Lower lobe of right lung (tissue), 2 donors: Measurements from ENCODE around the gene PNPLA6. TPM values are rescaled to one million over a fixed set of nuclear protein-coding genes. Genes with fewer than 3 reads are reported as not detected.

Source experiments
- ATAC-seq, 2 donors: fragments of 200-7000 bp; cut with Tn5 transposase; one replicate each; pipeline ENCODE4 v1.9.1; 2020 to 2022; ENCODE audit warnings: mild to moderate bottlenecking in 2 of 2, moderate library complexity in 2 of 2
- DNase-seq: peaks from one replicate; pipeline ENCODE4 v3.0.0-alpha.2; 2020
- H3K27ac ChIP-seq: fragments of 200-600 bp; one replicate; pipeline ENCODE4 v1.8.0; 2022
- H3K27me3 ChIP-seq: fragments of 200-600 bp; one replicate; pipeline ENCODE4 v1.8.0; 2022; ENCODE audit warnings: low read depth
- H3K36me3 ChIP-seq: fragments of 200-600 bp; one replicate; pipeline ENCODE4 v1.8.0; 2022; ENCODE audit warnings: mild to moderate bottlenecking
- H3K4me1 ChIP-seq: fragments of 200-600 bp; one replicate; pipeline ENCODE4 v1.8.0; 2022
- H3K4me3 ChIP-seq: fragments of 200-600 bp; one replicate; pipeline ENCODE4 v1.8.0; 2022; ENCODE audit warnings: mild to moderate bottlenecking
- H3K9me3 ChIP-seq: fragments of 200-600 bp; one replicate; pipeline ENCODE4 v1.8.0; 2022
- intact Hi-C: fragments of 100-400 bp; cut with DNase I; formaldehyde crosslinking; loops from one replicate; pipeline ENCODE4 v1.11.0; 2022
- total RNA-seq: library from RNA; stranded (reverse); fragmentation: NEBNext Ultra II Directional; extraction: Animal tissue kit (Norgen Biotek cat#: 25700); gene quantifications from one replicate; pipeline ENCODE4 v1.2.1, GENCODE V29; 2021
- TF ChIP-seq, protein P1 (sequence below): fragments of 200-600 bp; IDR thresholded peaks from one replicate; pipeline ENCODE4 v1.8.0; 2022; ENCODE audit warnings: antibody characterized with exemption, mild to moderate bottlenecking
- donor health status: DM: no; HTN: yes; CAD: no; lungs with severe emphysema.

PNPLA6 gene
- total RNA-seq, 1 donor from 2014 or later = 289 TPM

DNA sequence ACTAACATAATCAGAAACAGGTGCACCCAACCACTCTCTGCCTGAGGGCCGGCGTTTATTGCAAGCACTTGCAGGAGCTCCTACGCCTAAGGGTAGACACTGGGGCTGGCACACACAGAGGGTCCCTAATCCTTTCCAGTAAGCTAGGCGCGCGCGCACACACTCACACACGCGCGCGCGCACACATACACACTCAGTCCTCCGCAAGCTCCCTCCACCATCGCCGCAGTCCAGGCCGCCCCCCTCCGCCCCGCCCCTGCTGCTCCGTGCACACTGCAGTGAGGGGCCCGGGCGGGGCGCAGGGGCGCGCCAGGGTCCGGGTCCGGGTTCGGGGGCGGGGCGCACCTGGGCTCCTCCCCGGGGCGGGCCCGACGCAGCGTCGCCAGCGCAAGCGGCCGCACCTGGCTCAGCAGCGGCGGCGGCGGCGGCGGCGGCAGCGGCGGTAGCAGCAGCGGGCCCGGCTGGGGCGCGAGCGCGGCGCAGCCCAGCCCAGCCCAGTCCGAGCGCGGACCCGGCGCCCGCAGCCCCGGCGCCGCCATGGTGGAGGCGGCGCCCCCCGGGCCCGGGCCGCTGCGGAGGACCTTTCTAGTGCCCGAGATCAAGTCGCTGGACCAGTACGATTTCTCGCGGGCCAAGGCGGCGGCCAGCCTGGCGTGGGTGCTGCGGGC lies 60.1 kb downstream of the PNPLA6 start, which contains the start of gene CAMSAP3:
Gene CAMSAP3, plus strand, starts transcription at position 398 of the 668 bp plus-strand sequence. Its CDS starts 140 bp downstream, at position 538.
- Histone ChIP-seq H3K4me1 (peaks cover 3% of the 10 kb centered on the region), H3K9me3 (no peaks in the 10 kb centered on the region), H3K4me3 (peak within 1 kb of the TSS; percentile 57), H3K27me3 (peaks cover 30% of the 10 kb centered on the region), H3K27ac (peak within 1 kb of the TSS; percentile 56), H3K36me3 (no peaks in the 10 kb centered on the region)
- ATAC-seq = peak; percentile 91 to 92
- TF ChIP-seq, protein P1, sequence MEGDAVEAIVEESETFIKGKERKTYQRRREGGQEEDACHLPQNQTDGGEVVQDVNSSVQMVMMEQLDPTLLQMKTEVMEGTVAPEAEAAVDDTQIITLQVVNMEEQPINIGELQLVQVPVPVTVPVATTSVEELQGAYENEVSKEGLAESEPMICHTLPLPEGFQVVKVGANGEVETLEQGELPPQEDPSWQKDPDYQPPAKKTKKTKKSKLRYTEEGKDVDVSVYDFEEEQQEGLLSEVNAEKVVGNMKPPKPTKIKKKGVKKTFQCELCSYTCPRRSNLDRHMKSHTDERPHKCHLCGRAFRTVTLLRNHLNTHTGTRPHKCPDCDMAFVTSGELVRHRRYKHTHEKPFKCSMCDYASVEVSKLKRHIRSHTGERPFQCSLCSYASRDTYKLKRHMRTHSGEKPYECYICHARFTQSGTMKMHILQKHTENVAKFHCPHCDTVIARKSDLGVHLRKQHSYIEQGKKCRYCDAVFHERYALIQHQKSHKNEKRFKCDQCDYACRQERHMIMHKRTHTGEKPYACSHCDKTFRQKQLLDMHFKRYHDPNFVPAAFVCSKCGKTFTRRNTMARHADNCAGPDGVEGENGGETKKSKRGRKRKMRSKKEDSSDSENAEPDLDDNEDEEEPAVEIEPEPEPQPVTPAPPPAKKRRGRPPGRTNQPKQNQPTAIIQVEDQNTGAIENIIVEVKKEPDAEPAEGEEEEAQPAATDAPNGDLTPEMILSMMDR = no peak
- intact Hi-C loops = no loop called here
- DNase-seq = peak; percentile 77

DNA sequence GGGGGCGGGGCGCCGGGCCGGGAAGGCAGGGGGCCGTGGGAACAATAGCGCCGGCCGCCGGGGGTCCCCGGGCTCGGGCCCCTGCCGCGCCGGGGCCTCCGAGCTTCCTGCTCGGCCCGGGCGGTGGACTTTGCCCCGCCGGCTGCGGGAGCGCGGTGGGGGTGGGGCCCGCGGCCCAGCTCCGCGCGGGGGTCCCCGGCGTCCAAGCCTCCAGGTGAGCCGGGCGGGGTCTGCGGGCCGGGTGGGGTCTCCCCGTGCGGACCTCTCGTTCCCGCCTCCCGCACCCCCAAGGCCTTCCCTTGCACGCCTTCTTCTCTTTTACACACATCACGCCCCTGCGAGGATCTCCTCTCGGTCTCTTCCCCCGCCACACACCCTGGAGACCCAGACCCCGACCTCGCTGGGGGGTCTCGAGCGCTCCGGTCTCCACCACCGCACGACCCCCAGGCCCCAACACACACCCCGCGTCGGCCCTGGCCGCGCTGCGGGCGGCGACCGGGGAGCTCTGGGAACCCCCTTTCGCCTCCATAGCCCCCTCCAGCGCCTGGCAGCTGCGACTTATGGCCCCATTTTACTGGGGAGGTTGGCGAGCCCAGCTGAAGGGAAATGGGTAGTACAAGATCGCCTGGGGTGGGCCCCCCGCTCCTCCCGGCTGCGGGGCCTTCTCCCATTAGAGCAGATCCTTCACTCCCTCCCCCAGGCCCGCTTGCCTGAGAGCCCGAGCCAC lies 60.9 kb downstream of the PNPLA6 start:
- H3K4me1 ChIP-seq = peaks cover 3% of the 10 kb centered on the region
- DNase-seq = no peak
- no peaks in the 10 kb centered on the region for H3K9me3 ChIP-seq
- peaks cover 35% of the 10 kb centered on the region for H3K27me3 ChIP-seq
- H3K36me3 ChIP-seq = no peaks in the 10 kb centered on the region
- peak overlapping the region; percentile 57 for H3K4me3 ChIP-seq
- ATAC-seq = peak; percentile 5 to 28
- TF ChIP-seq, protein P1 = no peak
- intact Hi-C loops = no loop called here
- H3K27ac ChIP-seq = peak overlapping the region; percentile 56

DNA sequence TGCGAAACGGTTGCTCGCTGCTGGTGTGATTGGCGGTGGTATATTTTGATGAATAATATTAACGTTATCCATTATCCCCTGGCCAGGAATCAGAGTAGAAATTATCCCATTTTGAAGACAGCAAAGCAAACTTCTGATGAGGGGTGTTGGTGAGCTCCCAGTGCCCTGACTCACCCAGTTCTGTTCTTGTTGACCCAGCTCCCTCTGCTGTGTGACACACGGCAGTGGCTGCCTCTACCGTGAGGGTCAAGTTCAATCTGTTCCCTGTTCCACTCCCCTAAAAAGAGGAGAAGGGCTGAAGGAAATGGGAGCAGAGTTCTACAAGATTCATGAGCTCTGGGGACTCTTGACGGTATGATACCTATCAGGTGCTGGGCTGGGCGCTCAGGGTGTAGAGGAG lies 62.2 kb downstream of the PNPLA6 start:
- Histone ChIP-seq H3K4me3 (no peak overlapping the region), H3K36me3 (no peaks in the 10 kb centered on the region), H3K27ac (no peak overlapping the region), H3K9me3 (no peaks in the 10 kb centered on the region), H3K4me1 (peaks cover 3% of the 10 kb centered on the region), H3K27me3 (peaks cover 36% of the 10 kb centered on the region)
- DNase-seq (no peak), ATAC-seq (no peak)
- intact Hi-C loops = no loop called here
- TF ChIP-seq, protein P1 = no peak

DNA sequence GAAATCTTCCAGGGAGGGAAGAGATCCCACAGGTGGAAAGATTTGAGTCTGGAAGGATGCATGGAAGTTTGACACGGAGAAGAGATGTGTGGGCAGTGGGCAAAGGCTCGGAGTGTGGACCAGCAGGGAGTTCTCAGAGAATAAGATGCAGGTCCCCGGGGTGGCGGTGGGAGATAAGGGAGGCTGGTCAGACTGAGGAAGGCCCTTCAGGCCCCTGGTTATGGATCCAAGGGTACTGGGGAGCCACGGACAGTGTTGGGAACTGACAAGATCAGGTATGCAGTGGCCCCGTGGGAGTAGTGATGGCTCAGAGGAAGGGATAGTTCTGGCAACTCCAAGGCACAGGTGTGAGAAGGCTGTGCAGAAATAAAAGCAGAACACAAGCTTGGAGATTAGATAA lies 62.7 kb downstream of the PNPLA6 start:
- peaks cover 3% of the 10 kb centered on the region for H3K4me1 ChIP-seq
- H3K27ac ChIP-seq = no peak overlapping the region
- no peaks in the 10 kb centered on the region for H3K36me3 ChIP-seq
- H3K9me3 ChIP-seq = no peaks in the 10 kb centered on the region
- no peak overlapping the region for H3K4me3 ChIP-seq
- H3K27me3 ChIP-seq = peaks cover 36% of the 10 kb centered on the region
- DNase-seq (no peak), ATAC-seq (no peak)
- intact Hi-C loops = no loop called here
- TF ChIP-seq, protein P1 = no peak

DNA sequence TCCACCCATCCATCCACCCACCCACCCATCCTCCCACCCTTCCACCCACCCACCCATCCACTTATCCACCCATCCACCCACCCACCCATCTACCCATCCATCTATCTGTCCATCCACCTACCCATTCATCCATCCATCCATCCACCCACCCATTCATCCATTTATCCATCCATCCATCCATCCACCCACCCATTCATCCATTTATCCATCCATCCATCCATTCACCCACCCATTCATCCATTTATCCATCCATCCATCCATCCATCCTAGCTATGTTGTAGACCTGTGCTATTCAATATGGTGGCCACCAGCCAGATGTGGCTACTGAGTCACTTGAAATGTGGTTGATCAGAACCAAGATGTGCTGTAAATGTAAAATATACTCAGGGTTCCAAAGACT lies 65.2 kb downstream of the PNPLA6 start:
- TF ChIP-seq, protein P1 = no peak
- intact Hi-C loops = no loop called here
- DNase-seq (no peak), ATAC-seq (no peak)
- no peaks in the 10 kb centered on the region for H3K9me3 ChIP-seq
- no peak overlapping the region for H3K4me3 ChIP-seq
- H3K27me3 ChIP-seq = peaks cover 30% of the 10 kb centered on the region
- H3K36me3 ChIP-seq = no peaks in the 10 kb centered on the region
- H3K27ac ChIP-seq = no peak overlapping the region
- H3K4me1 ChIP-seq = peaks cover 3% of the 10 kb centered on the region
